HG02759 (cell line): ENCODE data around the gene COPS7A.

Experiments used
- ATAC-seq: cut with Tn5 transposase; IDR thresholded peaks from one replicate; pipeline ENCODE4 v1.9.1; 2021; ENCODE audit warnings: mild to moderate bottlenecking, moderate library complexity; ENCODE audit not compliant: unreplicated experiment

The COPS7A gene

GRCh38 chr12:6768990-6769389 is 45.1 kb downstream of the COPS7A start:
- ATAC-seq, result no peak

GRCh38 chr12:6769666-6770065 is 45.8 kb downstream of the COPS7A start:
- no peak for ATAC-seq

GRCh38 chr12:6770094-6770493 is 46.2 kb downstream of the COPS7A start:
- ATAC-seq, result no peak

- no peak for ATAC-seq
Observed at GRCh38 chr12:6770600-6770999, 46.8 kb downstream of the COPS7A start.

GRCh38 chr12:6771091-6771495 is 47.2 kb downstream of the COPS7A start:
- ATAC-seq, result no peak

GRCh38 chr12:6771509-6772330 is 47.9 kb downstream of the COPS7A start:
- no peak for ATAC-seq

- no peak for ATAC-seq
Observed at GRCh38 chr12:6772331-6772695, 48.5 kb downstream of the COPS7A start, which contains the start of gene LAG3. Gene LAG3, plus strand, starts transcription at chr12:6772520. Its CDS starts 333 bp downstream, at chr12:6772853.

- no peak for ATAC-seq
Observed at GRCh38 chr12:6772726-6773589, 49.1 kb downstream of the COPS7A start.

GRCh38 chr12:6773590-6774351 is 49.9 kb downstream of the COPS7A start:
- ATAC-seq, result no peak

GRCh38 chr12:6774499-6775062 is 50.7 kb downstream of the COPS7A start:
- ATAC-seq, result no peak

- no peak for ATAC-seq
Observed at GRCh38 chr12:6775185-6776174, 51.6 kb downstream of the COPS7A start.

- no peak for ATAC-seq
Observed at GRCh38 chr12:6777386-6777785, 53.5 kb downstream of the COPS7A start.

GRCh38 chr12:6778217-6778573 is 54.3 kb downstream of the COPS7A start:
- ATAC-seq, result no peak

GRCh38 chr12:6778574-6779550 is 55.0 kb downstream of the COPS7A start:
- ATAC-seq, result peak; percentile 85

- ATAC-seq, result no peak
Observed at GRCh38 chr12:6779708-6780432, 56.0 kb downstream of the COPS7A start.

GRCh38 chr12:6780573-6780972 is 56.7 kb downstream of the COPS7A start:
- no peak for ATAC-seq
